Sigmoid colon (tissue), 4 donors: ENCODE results near the gene EFNA4.

Experiments used
- CTCF ChIP-seq, 4 experiments: fragments of 450-650 bp in 3 of 4; fragments of 200-600 bp in 1 of 4; IDR thresholded peaks; one replicate each; pipeline ENCODE4 v1.5.1; 2016 to 2019; ENCODE audit warnings: antibody characterized with exemption in 4 of 4, mild to moderate bottlenecking in 3 of 4, moderate library complexity in 2 of 4
- EP300 ChIP-seq, 4 donors: sonication (generic); formaldehyde crosslinking; IDR thresholded peaks; one replicate each; pipeline ENCODE4 v1.6.1; 2017; ENCODE audit warnings: antibody characterized with exemption in 4 of 4
- POLR2A ChIP-seq, 2 donors: fragments of 450-650 bp; IDR thresholded peaks; one replicate each; pipeline ENCODE4 v1.6.1; 2016; ENCODE audit warnings: antibody characterized with exemption in 2 of 2, mild to moderate bottlenecking in 2 of 2, moderate library complexity in 2 of 2
- POLR2AphosphoS5 ChIP-seq, 4 donors: sonication (generic); formaldehyde crosslinking; IDR thresholded peaks; one replicate each; pipeline ENCODE4 v1.6.1; 2017; ENCODE audit warnings: antibody characterized with exemption in 4 of 4

- no peak for TF ChIP-seq CTCF (IDR thresholded peaks at IDR 0.05)
- TF ChIP-seq POLR2A (IDR thresholded peaks at IDR 0.05), result no peak
- TF ChIP-seq POLR2AphosphoS5 (IDR thresholded peaks at IDR 0.05), result no peak
- no peak for TF ChIP-seq EP300 (IDR thresholded peaks at IDR 0.05)
Measured at GRCh38 chr1:155039308-155039669, 24.3 kb upstream of the EFNA4 start.
